HG03039 (cell line): ENCODE data around the gene CBX1.
"Not testable (repeated sequence)": the region's sequence is repeated elsewhere in the genome, so short reads cannot be mapped to it uniquely, and the experiment has no call there.

Source experiments
- ATAC-seq: cut with Tn5 transposase; IDR thresholded peaks from one replicate; pipeline ENCODE4 v1.9.1; 2021; ENCODE audit warnings: mild to moderate bottlenecking, moderate library complexity; ENCODE audit not compliant: unreplicated experiment

CBX1 gene

DNA sequence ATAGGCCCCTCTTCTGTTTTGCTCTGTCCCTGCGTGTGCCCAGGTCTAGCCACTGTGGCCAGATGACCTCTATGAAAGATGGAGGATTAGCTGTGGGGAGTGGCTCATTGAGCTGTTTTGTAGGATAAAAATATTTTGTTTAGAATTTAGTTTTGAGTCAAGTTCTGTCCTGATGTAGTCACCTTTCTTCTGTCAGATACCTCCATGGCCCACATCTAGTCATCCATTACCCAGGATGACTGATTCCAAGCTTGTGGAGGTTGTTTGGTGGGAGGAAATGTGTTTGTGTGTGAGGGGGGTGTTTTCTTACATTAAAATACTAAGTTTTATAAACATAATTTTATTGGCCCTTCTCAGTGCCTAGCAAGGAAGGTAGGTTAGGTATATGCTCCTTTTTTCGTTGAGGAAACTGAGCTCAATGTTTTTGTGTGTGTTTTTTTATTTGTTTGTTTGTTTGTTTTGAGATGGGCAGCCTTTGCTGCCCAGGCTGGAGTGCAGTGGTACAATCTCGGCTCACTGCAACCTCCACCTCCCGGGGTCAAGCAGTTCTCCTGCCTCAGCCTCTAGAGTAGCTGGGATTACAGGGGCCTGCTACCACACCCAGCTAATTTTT lies 22.6 kb upstream of the CBX1 start:
- ATAC-seq, result no peak

DNA sequence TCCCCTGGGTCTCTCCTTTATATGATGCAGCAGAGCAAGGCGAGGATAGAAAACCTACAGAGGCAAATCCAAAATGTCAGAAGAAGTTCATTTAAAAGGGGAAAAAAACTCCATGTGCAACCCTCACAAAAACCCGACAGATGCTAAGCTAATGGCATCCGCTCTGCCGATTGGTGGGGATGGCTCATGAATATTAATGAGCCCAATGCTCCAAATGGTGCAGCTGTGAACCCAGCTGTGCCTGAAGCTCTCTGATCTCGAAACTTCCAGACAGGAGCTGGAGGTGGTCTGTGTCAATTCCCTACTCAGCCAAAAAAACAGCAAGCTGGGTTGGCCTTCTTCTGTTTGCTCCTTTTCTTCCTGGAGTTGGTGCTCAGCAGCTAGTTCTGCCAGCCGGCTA lies 21.8 kb upstream of the CBX1 start:
- ATAC-seq, result no peak

DNA sequence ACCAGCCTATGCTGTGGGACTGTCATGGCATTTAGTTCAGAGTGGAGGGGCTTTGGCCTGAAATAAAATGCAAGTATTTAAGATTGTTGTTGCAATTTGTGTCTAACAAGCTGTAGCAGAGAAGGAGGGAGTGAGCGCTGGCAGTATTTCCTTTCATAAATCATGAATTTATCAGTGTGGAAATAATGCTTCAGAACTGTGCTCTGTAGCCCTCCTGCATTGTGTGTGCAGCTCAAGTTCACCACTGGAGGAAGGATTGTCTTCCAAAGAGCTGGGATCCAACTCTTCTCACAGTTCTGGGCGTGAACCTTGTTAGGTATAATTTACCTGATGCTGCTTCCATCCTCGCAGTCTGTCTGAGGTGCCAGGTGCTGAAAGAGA lies 21.4 kb upstream of the CBX1 start:
- no peak for ATAC-seq

DNA sequence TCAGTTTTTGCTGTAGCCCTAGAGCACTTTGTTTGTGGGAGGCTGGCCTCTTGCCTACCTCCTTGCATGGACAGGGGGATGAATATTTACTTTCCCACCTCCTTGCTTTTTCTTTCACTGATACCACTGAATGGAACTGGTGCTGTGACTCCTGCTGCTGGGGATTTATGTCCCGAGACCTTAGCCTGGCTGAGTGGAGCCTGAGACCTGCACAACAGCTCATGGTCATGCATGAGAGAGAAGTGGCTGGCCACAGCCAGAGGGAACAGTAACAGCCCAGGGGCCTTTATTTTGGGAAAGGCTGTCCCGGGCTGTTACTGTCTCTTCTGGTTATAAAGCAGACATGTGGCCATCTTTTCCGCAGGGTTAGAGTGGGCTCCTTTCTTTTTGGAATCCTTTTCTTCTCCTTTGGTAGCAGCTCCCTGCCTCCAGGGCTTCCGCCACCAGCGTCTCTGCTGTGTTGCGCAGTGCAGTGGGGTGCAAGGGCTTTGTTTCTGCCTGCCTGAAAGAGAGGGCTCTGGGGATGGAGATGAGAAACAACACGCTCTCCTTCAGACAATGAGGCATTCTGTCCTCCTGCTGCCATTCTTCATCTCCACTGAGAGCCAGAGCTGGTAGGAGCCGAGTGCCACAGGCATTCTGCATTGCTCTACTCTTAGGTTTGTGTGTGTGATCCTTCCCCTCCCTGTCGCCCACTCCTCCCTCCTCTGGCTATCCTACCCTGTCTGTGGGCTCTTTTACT lies 20.8 kb upstream of the CBX1 start:
- ATAC-seq, result no peak

DNA sequence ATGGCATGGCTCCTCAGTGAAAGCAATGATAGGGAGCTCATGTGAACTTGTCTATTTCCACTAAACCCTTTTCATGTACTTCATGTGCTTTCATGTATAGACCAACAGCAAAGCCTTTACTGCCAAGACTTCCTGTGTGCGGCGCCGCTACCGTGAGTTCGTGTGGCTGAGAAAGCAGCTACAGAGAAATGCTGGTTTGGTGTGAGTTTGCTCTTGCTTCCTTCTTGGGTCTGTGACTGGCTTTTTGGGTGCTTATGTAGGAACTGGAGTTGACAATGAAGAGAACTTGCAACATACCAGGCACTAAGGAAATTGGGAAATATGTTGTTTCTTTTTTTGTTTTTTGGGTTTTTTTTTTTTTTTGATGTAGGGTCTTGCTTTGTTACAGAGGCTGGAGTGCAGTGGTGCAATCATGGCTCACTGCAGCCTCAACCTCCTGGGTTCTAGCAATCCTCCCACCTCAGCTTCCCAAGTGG lies 12.0 kb upstream of the CBX1 start:
- ATAC-seq, result no peak

DNA sequence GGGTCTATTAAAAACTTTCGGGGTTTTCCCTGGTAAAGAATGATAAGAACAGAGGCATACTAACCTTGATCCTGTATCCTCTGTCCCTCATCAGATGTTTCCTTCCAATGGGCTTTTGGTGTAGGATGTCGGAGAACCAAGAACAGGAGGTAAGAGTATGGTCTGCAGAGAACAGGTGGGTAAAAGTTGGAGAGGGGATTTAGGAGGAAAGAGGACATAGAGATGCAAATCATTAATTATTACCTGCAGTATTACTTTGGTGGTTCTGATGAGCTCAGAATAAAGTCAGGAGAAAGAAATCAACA lies 10.6 kb upstream of the CBX1 start:
- no peak for ATAC-seq

DNA sequence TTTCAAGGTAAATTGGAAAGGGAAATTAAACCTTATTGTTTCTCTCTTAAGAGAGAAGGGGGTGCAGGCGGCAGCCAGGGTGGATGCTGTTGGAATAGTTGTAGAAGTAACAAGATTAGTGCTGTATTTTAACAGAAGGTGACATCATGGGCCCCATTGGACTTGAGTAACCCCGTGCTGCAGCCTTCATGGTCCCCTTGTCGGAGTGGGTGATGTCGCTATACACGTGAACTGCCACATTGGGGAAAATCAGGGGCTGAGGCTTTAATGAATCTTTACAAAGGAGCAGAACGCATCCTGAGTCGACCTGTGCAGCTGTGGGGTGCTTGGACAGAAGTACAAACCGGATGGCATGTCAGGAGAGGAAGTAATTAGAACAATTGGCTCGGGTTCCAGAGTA lies 9.5 kb upstream of the CBX1 start:
- ATAC-seq, result no peak

DNA sequence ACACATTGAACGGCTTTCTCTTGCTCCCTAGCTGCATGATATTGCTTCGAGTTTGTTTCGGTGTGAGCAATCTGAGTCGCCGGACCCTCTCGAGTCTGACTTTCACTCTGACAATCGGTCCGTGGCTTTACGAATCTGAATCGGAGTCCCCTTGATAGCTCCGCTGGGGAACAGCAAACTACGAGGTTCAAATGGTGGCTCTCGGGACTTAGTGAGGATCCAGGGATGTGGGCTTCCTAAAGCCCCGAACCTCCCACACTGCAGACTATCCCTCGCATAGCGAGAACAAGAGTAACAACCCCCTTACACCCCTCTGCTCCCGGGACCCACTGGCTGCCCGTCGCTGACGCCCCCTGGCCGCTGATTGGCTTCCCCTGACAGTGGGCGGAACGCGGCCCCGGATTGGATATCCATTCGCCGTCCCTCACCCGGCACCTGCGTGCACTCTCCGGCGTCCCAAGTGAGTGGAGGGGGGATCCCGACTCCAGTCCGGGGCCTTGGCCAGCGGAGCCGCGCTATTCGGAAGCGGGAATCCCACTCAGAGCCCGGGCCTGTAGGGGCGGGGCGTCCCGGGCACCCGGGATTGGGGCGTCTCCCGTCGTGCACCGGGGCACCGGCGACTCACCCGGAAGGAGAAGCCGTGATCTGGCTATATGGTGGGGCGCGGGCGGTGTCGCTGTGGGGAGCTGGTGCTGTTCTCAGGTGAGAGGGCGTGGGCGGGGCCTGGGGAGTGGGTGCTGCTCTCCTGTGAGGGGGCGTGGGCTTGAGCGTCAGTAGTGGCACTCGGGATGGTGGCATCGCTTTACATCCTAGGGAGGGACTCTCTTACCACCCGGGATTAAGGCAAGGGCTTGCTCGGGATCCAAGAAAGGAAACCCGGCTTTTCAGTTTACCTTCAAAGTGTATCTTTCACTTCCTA lies 6.1 kb upstream of the CBX1 start, which contains the start of gene SNX11:
SNX11 (plus strand) TSS at position 630 of the 919 bp plus-strand sequence. CDS start 4,278 bp downstream, outside the sequence.
- ATAC-seq, result peak; percentile 77

DNA sequence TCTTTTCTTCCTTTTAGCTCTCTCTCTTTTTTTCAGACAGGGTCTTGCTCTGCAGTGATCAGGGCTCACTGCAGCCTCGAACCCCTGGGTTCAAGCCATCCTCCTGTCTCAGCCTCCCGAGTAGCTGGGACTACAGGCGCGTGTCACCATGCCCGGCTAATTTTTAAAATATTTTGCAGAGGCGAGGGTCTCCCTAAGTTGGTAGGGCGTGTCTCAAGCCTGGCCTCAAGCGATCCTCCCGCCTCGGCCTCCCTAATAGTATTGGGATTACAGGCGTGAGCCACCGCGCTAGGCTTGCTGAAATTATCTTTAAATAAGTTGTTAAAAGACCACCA lies 5.5 kb upstream of the CBX1 start:
- no peak for ATAC-seq

DNA sequence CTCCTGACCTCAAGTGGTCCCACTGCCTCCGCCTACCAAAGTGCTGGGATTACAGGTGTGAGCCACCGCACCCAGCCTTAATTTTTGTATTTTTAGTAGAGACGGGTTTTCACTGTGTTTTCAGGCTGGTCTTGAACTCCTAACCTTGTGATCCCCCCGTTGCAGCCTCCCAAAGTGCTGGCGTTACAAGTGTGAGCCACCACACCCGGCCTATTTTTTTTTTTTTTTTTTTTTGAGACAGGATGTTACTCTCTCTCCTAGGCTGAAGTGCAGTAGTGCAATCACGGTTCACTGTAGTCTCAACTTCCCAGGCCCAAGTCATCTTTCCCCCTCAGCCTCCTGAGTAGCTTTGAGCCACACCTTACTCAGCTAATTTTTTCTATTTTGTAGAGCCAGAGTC lies 3.2 kb upstream of the CBX1 start:
- no peak for ATAC-seq

DNA sequence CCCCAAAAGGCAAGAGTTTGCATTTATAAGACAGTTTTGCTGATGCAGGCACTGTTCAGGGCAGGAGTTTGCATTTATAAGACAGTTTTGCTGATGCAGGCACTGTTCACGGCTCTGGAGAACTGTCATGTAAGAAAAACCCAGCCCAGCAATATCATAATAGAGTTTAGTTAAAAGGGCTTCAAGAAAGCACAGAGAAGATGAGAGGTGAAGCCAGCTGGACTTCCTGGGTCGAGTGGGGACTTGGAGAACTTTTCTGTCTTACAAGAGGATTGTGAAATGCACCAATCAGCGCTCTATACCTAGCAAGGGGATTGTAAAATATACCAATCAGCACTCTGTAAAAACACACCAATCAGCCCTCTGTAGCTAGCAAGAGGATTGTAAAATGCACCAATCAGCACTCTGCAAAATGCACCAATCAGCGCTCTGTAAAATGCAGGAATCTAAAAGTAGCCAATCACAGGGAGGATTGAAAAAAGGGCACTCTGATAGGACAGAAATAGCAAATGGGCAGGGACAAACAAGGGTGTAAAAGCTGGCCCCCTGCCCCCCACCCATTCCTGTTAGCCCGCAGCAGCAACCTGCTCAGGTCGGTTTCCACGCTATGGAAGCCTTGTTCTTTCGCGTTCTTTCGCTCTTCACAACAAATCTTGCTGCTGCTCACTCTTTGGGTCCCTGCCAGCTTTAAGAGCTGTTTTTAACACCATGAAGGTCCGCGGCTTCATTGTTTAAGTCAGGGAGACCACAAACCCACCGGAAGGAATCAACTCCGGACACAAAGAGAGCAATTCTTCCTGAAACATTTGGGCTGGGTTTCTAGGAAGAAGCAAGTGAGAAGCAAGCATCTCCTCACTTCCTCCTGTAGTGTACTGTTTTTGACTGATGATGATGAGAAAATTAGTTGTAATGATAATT lies 1.8 kb upstream of the CBX1 start:
- no peak for ATAC-seq

DNA sequence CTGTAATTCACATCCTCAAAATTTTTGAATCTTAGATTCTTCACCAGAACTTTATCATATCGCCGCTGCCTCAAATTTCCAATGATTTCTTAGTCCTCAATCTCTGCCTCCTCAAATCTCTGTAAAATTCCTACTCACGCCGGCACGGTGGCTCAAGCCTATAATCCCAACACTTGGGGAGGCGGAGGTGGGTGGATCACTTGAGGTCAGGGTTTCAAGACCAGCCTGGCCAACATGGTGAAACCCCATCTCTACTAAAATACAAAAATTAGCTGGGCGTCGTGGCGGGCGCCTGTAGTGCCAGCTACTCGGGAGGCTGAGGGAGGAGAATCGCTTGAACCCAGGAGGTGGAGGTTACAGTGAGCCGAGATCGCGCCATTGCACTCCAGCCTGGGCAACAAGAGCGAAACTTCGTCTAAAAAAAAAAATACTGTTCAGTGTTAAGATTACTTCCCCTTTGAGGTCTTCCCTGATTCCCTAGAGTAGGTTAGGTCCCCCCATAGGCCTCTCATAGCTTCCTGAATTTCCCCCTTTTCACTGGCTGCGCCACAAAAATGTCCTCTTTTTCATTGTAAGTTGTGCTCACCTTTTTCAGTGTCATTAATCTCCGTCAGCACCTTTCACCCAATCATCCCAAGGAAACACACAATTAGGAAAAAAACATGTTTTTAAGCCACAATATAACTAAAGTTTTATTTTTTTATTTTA lies 919 bp upstream of the CBX1 start:
- ATAC-seq, result no peak

DNA sequence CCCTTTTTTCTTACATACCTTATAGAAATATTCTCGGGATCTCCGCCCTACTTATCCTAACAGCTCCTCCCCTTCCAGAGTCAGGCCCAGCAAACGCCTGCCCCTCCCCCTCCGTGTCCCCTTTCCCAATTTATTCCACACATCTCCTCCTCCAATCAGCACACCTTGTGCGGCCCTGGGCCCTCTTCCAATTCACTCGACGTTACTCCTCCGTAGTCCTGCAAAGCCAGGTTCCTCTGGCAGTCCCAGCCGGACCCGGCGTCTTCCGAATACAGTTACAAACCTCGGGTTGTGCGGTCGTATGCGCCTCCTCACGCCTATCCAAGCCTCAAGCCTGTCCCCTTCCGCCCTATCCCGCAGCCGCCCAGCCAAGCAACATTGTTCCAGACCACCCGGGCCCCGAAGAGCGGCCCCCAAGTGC lies 677 bp downstream of the CBX1 start:
- peak; percentile 6 for ATAC-seq

DNA sequence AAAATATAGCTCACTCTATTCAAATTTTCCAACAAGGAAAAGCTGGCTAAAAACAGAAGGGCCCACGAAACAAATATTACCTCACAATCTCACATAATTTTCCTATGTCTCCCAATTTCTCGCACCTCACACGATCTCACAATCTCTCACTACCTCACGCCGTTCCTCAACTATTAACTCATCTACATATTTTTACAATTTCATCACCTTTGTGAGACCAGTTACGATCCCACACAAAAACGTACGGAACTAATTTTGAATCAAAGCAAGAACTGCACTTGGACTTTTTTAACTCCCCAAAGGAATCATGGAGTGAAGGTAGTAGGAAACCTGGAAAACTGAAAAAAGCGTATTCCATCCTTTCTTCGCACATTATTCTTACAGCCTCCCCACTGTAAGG lies 1.1 kb downstream of the CBX1 start:
- ATAC-seq, result no peak

DNA sequence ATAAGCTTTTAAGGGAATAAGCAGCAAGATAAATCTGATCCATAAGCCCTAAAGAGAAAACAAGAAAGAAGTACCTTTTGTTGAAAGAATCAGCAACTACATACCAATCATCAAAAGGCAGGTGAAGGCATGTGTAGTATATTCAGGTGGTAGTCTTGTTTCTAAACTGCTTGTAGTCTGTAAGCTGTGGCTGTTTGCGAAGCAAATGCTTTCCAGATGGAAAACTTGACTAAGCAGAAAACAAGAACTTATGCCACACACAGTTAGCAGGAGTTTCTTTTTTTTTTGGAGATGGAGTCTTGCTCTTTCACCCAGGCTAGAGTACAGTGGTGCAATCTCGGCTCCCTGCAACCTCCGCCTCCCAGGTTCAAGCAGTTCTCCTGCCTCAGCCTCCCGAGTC lies 5.7 kb downstream of the CBX1 start:
- ATAC-seq, result no peak

DNA sequence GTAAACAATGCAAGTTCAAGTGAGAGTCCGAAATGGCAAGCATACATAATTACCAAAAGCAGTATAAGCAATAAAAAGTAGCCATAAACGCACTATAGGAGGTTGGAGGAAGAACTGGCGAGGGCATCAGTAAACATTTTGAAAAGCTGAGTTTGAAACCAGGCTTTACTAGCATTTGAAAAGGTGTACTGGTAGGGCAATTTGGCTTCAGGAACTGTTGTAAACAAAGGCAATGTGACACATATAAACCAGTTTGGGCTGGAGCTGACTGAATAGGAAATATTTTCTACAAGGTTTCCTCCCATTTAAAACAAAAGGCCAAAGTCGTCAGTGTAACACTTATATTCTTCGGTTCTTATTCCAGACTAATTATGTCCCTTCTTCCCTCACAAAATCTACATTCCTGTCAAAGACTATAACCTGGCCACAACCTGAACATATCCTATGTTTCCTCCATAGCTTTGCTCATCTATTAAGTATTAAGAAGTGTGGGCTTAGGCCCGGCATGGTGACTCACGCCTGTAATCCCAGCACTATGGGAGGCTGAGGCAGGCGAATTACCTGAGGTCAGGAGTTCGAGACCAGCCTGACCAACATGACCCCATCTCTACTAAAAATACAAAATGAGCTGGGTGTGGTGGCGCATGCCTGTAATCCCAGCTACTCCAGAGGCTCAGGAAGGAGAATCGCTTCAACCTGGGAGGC lies 7.8 kb downstream of the CBX1 start:
- ATAC-seq, result no peak

DNA sequence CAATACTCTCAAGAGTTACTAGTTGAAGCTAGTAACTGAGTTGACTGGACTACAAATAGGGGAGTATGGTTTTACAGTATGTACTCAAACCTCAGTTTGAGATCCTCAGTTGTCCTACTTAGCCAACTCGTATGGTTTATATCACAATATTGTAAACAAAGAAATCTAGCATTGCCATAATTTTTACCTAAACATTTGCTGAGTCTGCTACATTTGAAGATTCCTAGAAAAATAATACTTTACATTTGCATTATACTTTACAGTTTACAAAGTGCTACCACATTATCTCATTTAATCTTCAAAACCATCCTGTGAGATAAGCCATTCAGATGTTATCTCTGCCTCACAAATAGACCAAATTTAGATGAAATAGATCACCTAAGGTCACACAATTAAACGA lies 16.3 kb downstream of the CBX1 start:
- ATAC-seq, result no peak

DNA sequence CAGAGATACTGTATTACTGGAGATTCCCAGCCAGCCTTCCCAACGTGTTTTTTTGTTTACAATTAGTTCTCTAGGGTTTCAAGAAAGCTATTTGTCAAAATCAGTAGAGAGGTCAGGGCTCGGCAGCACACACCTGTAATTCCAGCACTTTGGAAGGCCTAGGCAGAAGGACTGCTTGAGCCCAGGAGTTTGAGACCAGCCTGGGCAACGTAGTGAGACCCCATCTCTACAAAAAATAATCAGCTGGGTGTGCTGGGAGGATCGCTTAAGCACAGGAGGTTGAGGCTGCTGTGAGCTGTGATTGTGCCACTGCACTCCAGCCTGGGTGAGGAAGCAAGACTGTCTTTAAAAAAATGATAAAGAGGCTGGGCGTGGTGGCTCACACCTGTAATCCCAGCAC lies 19.4 kb downstream of the CBX1 start:
- ATAC-seq, result no peak

DNA sequence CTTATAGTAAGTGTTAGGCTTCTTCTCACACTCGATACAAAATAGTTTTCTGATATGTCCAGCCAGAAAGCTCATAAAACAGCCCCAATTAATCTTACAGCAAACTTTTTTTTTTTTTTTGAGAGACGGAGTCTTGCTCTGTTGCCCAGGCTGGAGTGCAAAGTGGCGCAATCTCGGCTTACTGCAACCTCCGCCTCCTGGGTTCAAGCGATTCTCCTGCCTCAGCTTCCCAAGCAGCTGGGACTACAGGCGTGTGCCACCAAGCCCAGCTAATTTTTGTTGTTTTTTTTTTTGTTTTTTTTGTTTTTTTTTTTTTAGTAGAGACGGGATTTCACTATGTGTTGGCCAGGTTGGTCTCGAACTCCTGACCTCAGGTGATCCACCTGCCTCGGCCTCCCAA lies 24.1 kb downstream of the CBX1 start:
- ATAC-seq, result not testable (repeated sequence)
